ENCODE measurements around the gene ICAM1. TPM values are rescaled to one million over a fixed set of nuclear protein-coding genes. Genes with fewer than 3 reads are reported as not detected.

Gene ICAM1
- total and polyA plus RNA-seq, 2 of the 13 experiments (the other 11 are each of a cell fraction or from before 2014, with no cell fraction given): 37.9 to 98.4 TPM

GRCh38 chr19:10289167-10289835, 18.4 kb downstream of the ICAM1 start (continued):
- TF ChIP-seq KLF16 (CRISPR knock-in tag; IDR thresholded peaks at IDR 0.05) (no peak), ZFP41 (CRISPR knock-in tag; IDR thresholded peaks at IDR 0.05; ENCODE audit: borderline replicate concordance) (no peak), ZFP36 (IDR thresholded peaks at IDR 0.05; ENCODE audit: borderline replicate concordance, low read depth, low read length, partially characterized antibody) (no peak), ZNF143 (CRISPR knock-in tag; IDR thresholded peaks at IDR 0.05) (peak; percentile 39; the same call in 1 of the 2 replicates), BCLAF1 (IDR thresholded peaks at IDR 0.05) (no peak), KAT7 (CRISPR knock-in tag; IDR thresholded peaks at IDR 0.05; ENCODE audit: borderline replicate concordance) (no peak), JUND (CRISPR knock-in tag; IDR thresholded peaks at IDR 0.05) (no peak), ZNF746 (CRISPR knock-in tag; IDR thresholded peaks at IDR 0.05) (0 out of 2 replicates have a peak, but pooled peaks have one; percentile 62), PTBP1 (IDR thresholded peaks at IDR 0.05; ENCODE audit: low read depth, low read length, poor library complexity, severe bottlenecking) (no peak), SAP130 (CRISPR knock-in tag; IDR thresholded peaks at IDR 0.05; ENCODE audit: low read depth) (0 out of 2 replicates have a peak, but pooled peaks have one; percentile 23), ZNF614 (CRISPR knock-in tag; IDR thresholded peaks at IDR 0.05; ENCODE audit: borderline replicate concordance) (no peak), ZNF484 (CRISPR knock-in tag; IDR thresholded peaks at IDR 0.05; ENCODE audit: borderline replicate concordance, low read depth) (no peak), KLF6 (CRISPR knock-in tag; IDR thresholded peaks at IDR 0.05) (no peak), RARA (CRISPR knock-in tag; IDR thresholded peaks at IDR 0.05) (0 out of 2 replicates have a peak, but pooled peaks have one; percentile 25), POLR2G (IDR thresholded peaks at IDR 0.05; ENCODE audit: low read depth, low read length) (no peak), YEATS4 (CRISPR knock-in tag; IDR thresholded peaks at IDR 0.05; ENCODE audit: borderline replicate concordance) (peak; percentile 43; the same call in 1 of the 2 replicates), FOXO1 (CRISPR knock-in tag; IDR thresholded peaks at IDR 0.05) (no peak), RBM22 (optimal IDR thresholded peaks at IDR 0.05; ENCODE audit: low read length) (no peak), THAP11 (CRISPR knock-in tag; IDR thresholded peaks at IDR 0.05) (no peak), ZNF367 (CRISPR knock-in tag; IDR thresholded peaks at IDR 0.05; ENCODE audit: borderline replicate concordance) (no peak), ZMYM4 (CRISPR knock-in tag; IDR thresholded peaks at IDR 0.05) (no peak; the same call in 1 of the 2 replicates), ZNF580 (CRISPR knock-in tag; IDR thresholded peaks at IDR 0.05; ENCODE audit: borderline replicate concordance, low read depth) (no peak), PITX1 (CRISPR knock-in tag; IDR thresholded peaks at IDR 0.05) (no peak), ZFP1 (CRISPR knock-in tag; IDR thresholded peaks at IDR 0.05) (no peak)
- TF ChIP-seq, protein P1, sequence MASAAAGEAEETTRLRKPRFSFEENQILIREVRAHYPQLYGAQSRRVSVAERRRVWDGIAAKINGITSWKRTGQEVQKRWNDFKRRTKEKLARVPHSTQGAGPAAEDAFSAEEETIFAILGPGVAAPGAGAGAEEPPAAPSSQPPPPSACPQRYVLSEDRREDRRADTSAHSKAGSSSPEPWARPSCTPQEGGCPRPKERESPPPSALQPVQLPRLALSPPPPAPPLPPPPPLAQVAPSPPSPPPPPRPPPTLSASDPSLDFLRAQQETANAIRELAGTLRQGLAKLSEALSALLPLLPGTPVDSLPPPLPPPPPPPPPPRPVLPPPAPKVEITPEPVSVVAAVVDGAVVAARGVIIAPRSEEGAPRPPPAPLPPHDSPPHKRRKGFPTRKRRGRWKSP (CRISPR knock-in tag; IDR thresholded peaks at IDR 0.05): peak; percentile 67
- TF ChIP-seq, protein P2, sequence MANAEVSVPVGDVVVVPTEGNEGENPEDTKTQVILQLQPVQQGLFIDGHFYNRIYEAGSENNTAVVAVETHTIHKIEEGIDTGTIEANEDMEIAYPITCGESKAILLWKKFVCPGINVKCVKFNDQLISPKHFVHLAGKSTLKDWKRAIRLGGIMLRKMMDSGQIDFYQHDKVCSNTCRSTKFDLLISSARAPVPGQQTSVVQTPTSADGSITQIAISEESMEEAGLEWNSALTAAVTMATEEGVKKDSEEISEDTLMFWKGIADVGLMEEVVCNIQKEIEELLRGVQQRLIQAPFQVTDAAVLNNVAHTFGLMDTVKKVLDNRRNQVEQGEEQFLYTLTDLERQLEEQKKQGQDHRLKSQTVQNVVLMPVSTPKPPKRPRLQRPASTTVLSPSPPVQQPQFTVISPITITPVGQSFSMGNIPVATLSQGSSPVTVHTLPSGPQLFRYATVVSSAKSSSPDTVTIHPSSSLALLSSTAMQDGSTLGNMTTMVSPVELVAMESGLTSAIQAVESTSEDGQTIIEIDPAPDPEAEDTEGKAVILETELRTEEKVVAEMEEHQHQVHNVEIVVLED (CRISPR knock-in tag; IDR thresholded peaks at IDR 0.05; ENCODE audit: borderline replicate concordance): peak; percentile 55; the same call in 1 of the 2 replicates

All from HepG2 (cell line).